AG09319 (cell line): ENCODE measurements around the gene CLK2.

Experiments used
- DNase-seq: peaks from one replicate; pipeline ENCODE4 v3.0.0-alpha.2; 2010; ENCODE audit warnings: low read depth; ENCODE audit errors: extremely low read depth
- CTCF ChIP-seq: IDR thresholded peaks from 2 replicates; pipeline ENCODE4 v1.5.1; 2011; ENCODE audit warnings: low read depth, mild to moderate bottlenecking, inconsistent platforms, low read length, moderate library complexity

The CLK2 gene

GRCh38 chr1:155261493-155261851 lies 11.8 kb downstream of the CLK2 start:
- no peak; the same call in 1 of the 2 replicates for TF ChIP-seq CTCF
- DNase-seq: no peak

GRCh38 chr1:155260276-155260675 lies 13.0 kb downstream of the CLK2 start:
- no peak for TF ChIP-seq CTCF
- no peak for DNase-seq

GRCh38 chr1:155256058-155256852 lies 17.0 kb downstream of the CLK2 start:
- TF ChIP-seq CTCF: no peak
- no peak for DNase-seq

- no peak for TF ChIP-seq CTCF
- peak; percentile 57 for DNase-seq
These were observed 17.9 kb downstream of the CLK2 start, which contains the start of gene ENTREP3 for GRCh38 chr1:155255243-155256007. TSS of gene ENTREP3 (minus strand) at chr1:155255483. CDS start at chr1:155254877, 606 bp downstream.

- no peak for DNase-seq
- TF ChIP-seq CTCF: no peak
These were observed 18.5 kb downstream of the CLK2 start for GRCh38 chr1:155254714-155255242.

GRCh38 chr1:155254228-155254713 lies 19.0 kb downstream of the CLK2 start:
- DNase-seq: no peak
- TF ChIP-seq CTCF: no peak

GRCh38 chr1:155253797-155254196 lies 19.5 kb downstream of the CLK2 start:
- no peak for DNase-seq
- no peak for TF ChIP-seq CTCF
